ENCODE results near the gene ARID3A. TPM values are rescaled to one million over a fixed set of nuclear protein-coding genes. Genes with fewer than 3 reads are reported as not detected.
A peak's percentile ranks its signal among the peaks of the same experiment; 100 is the strongest.
"Not testable (repeated sequence)": the region's sequence is repeated elsewhere in the genome, so short reads cannot be mapped to it uniquely, and the experiment has no call there.

The ARID3A gene
- total RNA-seq, 1 donor from 2014 or later: 35.0 TPM

DNA sequence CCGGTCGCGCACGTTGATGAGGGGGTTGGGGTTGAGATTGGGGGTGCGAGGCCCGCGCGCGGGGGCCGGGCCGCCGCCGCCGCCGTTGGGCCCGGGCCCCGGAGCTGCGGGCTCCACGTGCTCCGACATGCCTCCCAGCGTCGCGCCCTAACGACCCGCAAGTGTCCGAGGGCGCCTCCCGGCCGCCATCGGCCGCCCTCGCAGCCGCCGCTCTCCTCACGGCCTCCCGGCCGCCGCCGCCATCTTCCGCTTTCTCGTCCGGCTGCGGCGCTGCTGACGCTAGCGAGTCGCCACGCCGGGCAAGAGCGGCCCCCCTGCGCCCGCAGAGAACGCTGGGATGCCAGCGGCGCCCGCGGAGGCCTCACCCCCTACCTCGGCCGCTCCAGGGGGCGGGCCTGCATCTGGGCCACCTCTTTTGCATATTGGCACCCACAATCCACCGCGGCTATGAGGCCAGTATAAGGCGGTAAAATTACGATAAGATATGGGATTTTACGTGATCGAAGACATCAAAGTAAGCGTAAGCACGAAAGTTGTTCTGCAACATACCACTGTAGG, 95.1 kb downstream of the ARID3A start, which contains the start of gene TMEM259:
Gene TMEM259 (minus strand): TSS at position 256 of the 558 bp plus-strand sequence. CDS start 127 bp downstream, at position 129.
- H3K27me3 Mint-ChIP-seq (ENCODE audit: insufficient read depth): peaks cover 2% of the 10 kb centered on the region
- peaks cover 30% of the 10 kb centered on the region for H3K4me1 Mint-ChIP-seq (ENCODE audit: low read depth)
- H3K9me3 Mint-ChIP-seq: no peaks in the 10 kb centered on the region
- peak within 1 kb of the TSS; percentile 99 for H3K27ac Mint-ChIP-seq
- H3K36me3 Mint-ChIP-seq (ENCODE audit: low read depth): peaks cover 4% of the 10 kb centered on the region
- DNase-seq (ENCODE audit: low spot score): peak; percentile 96
- peak within 1 kb of the TSS; percentile 95 for H3K4me3 Mint-ChIP-seq
- intact Hi-C loops (cut with micrococcal nuclease): loop anchor here (1.0 to 5.0 kb wide), 12 partner anchors 19 to 341 kb away; partner anchors contain the start of genes ABCA7, MED16, PTBP1 and RNU6-9

DNA sequence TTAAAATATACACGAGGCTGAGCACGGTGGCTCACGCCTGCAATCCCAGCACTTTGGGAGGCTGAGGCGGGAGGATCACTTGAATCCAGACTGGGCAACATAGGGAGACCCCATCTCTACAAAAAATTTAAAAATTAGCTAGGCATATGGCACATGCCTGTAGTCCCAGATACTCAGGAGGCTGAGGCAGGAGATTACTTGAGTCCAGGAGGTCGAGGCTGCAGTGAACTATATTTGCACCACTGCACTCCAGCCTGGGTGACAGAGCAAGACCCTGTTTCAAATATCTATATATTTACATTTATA, 98.0 kb downstream of the ARID3A start:
- intact Hi-C loops (cut with micrococcal nuclease): loop anchor here (5.0 kb wide), 1 partner anchor 168 kb away; no protein-coding TSS in a partner anchor
- not testable (repeated sequence) for DNase-seq (ENCODE audit: low spot score); H3K4me3 Mint-ChIP-seq; H3K27me3 Mint-ChIP-seq (ENCODE audit: insufficient read depth); H3K9me3 Mint-ChIP-seq; H3K36me3 Mint-ChIP-seq (ENCODE audit: low read depth); H3K27ac Mint-ChIP-seq
- H3K4me1 Mint-ChIP-seq (ENCODE audit: low read depth): peaks cover 17% of the 10 kb centered on the region

DNA sequence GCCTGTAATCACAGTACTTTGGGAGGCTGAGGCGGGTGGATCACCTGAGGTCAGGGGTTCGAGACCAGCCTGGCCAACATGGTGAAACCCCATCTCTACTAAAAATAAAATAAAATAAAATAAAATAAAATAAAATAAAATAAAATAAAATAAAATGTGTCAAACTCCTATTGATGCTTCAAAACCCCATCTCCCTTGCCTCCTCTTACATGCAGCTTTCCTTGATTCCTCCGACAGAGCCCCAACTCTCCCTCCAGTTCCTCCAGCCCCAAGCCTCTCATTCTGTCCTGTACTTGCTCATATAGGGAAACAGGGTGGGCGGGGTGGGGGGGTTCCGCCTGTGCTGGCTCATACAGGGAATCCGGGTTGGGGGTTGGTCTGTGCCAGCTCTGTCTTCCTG, 99.2 kb downstream of the ARID3A start:
- H3K36me3 Mint-ChIP-seq (ENCODE audit: low read depth); intact Hi-C loops (cut with micrococcal nuclease); H3K4me3 Mint-ChIP-seq; DNase-seq (ENCODE audit: low spot score); H3K9me3 Mint-ChIP-seq; H3K27me3 Mint-ChIP-seq (ENCODE audit: insufficient read depth): not testable (repeated sequence)
- peak overlapping the region; percentile 14 for H3K27ac Mint-ChIP-seq
- H3K4me1 Mint-ChIP-seq (ENCODE audit: low read depth): peaks cover 17% of the 10 kb centered on the region

Other genes with a start within 250 kb of the ARID3A start
- gene FSTL3, start 249.6 kb upstream of the ARID3A start, total RNA-seq: 5.5 and 5.6 TPM in 2 replicates
- not detected in 2 replicates for gene PRSS57, start 230.6 kb upstream of the ARID3A start, total RNA-seq
- gene PALM, start 217.1 kb upstream of the ARID3A start, total RNA-seq: 0.18 TPM in 1 of 2 replicates, not detected in the other
- not detected in 2 replicates for gene MISP, start 174.9 kb upstream of the ARID3A start, total RNA-seq
- 735 and 829 TPM in 2 replicates for gene PTBP1, start 128.6 kb upstream of the ARID3A start, total RNA-seq
- not detected in 2 replicates for gene PLPPR3, start 104.1 kb upstream of the ARID3A start, total RNA-seq
- not detected in 2 replicates for gene AZU1, start 98.2 kb upstream of the ARID3A start, total RNA-seq
- gene PRTN3, start 85.0 kb upstream of the ARID3A start, total RNA-seq: not detected in 2 replicates
- gene ELANE, start 73.7 kb upstream of the ARID3A start, total RNA-seq: not detected in 2 replicates
- 0.91 and 1.2 TPM in 2 replicates for gene CFD, start 66.4 kb upstream of the ARID3A start, total RNA-seq
- 62.1 and 62.5 TPM in 2 replicates for gene MED16, start 32.8 kb upstream of the ARID3A start, total RNA-seq
- gene RNU6-9, start 32.6 kb upstream of the ARID3A start, total RNA-seq: not detected in 2 replicates
- 94.3 and 96.4 TPM in 2 replicates for gene R3HDM4, start 12.8 kb upstream of the ARID3A start, total RNA-seq
- 6.8 and 8.9 TPM in 2 replicates for gene KISS1R, start 8.7 kb upstream of the ARID3A start, total RNA-seq
- gene WDR18, start 58.3 kb downstream of the ARID3A start, total RNA-seq: 105 and 108 TPM in 2 replicates
- not detected in 2 replicates for gene GRIN3B, start 74.4 kb downstream of the ARID3A start, total RNA-seq
- 162 and 170 TPM in 2 replicates for gene TMEM259, start 95.1 kb downstream of the ARID3A start, total RNA-seq
- not detected in 2 replicates for gene RNU6-2, start 95.5 kb downstream of the ARID3A start, total RNA-seq
- gene CNN2, start 100.6 kb downstream of the ARID3A start, total RNA-seq: 112 and 114 TPM in 2 replicates
- gene ABCA7, start 114.1 kb downstream of the ARID3A start, total RNA-seq: 15.8 and 18.3 TPM in 2 replicates
- 201 and 202 TPM in 2 replicates for gene ARHGAP45, start 141.1 kb downstream of the ARID3A start, total RNA-seq
- gene POLR2E, start 169.3 kb downstream of the ARID3A start, total RNA-seq: 265 and 282 TPM in 2 replicates
- gene GPX4, start 178.0 kb downstream of the ARID3A start, total RNA-seq: 236 and 241 TPM in 2 replicates
- 95.5 and 96.9 TPM in 2 replicates for gene SBNO2, start 248.2 kb downstream of the ARID3A start, total RNA-seq

Data from activated T-helper 1 cell treated with anti-CD3 and anti-CD28 coated beads, Interleukin-12 subunit alpha, Interleukin-12 subunit beta, Interleukin-2, Interleukin-4 antibody, amounts not matched to agents 30 ng/mL and 10 ng/mL and 1 ng/mL, durations not matched to agents 14 hours and 24 hours and 36 hours (primary cell).